Measurements from ENCODE around the gene CRB2.

CRB2 gene

DNA sequence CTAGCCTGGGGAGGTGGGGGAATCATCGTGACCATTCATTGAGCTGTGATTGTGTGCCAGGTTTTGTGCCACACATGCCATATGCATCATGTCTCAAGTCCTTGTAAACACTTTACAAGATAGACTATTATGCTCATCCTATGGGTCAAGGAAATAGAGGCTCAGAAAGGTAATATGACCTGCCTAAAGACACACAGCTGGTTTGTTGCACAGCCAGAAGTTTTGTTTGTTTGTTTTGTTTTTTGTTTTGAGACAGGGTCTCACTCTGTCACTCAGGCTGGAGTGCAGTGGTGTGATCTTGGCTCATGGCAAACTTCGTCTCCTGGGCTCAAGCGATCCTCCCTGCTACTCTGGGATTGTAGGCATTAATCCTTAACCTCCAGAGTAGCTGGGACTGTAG lies 21.4 kb upstream of the CRB2 start:
- ChIA-PET POLR2A (no interaction called here), CTCF (no interaction called here)
- TF ChIP-seq ZNF384 (IDR thresholded peaks at IDR 0.05), result no peak
- TF ChIP-seq CTBP1 (IDR thresholded peaks at IDR 0.05; ENCODE audit: borderline replicate concordance), result no peak
- no peak for TF ChIP-seq TARDBP (IDR thresholded peaks at IDR 0.05)
- TF ChIP-seq HDGF (IDR thresholded peaks at IDR 0.05; ENCODE audit: borderline replicate concordance), result no peak
- TF ChIP-seq ARNT (IDR thresholded peaks at IDR 0.05), result no peak
- no peak for TF ChIP-seq ELF4 (IDR thresholded peaks at IDR 0.05)
- no peak for TF ChIP-seq SP1 (IDR thresholded peaks at IDR 0.05)
- TF ChIP-seq, protein P1, sequence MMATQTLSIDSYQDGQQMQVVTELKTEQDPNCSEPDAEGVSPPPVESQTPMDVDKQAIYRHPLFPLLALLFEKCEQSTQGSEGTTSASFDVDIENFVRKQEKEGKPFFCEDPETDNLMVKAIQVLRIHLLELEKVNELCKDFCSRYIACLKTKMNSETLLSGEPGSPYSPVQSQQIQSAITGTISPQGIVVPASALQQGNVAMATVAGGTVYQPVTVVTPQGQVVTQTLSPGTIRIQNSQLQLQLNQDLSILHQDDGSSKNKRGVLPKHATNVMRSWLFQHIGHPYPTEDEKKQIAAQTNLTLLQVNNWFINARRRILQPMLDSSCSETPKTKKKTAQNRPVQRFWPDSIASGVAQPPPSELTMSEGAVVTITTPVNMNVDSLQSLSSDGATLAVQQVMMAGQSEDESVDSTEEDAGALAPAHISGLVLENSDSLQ (IDR thresholded peaks at IDR 0.05), result no peak
- no peak for TF ChIP-seq FOXM1 (IDR thresholded peaks at IDR 0.05; ENCODE audit: borderline replicate concordance)
- no peak for TF ChIP-seq L3MBTL2 (conservative IDR thresholded peaks at IDR 0.05)
- no peak for TF ChIP-seq LEF1 (IDR thresholded peaks at IDR 0.05; ENCODE audit: borderline replicate concordance)
- no peak for TF ChIP-seq FOXK2 (IDR thresholded peaks at IDR 0.05)
- DNase-seq (ENCODE audit: extremely low spot score), result no peak

DNA sequence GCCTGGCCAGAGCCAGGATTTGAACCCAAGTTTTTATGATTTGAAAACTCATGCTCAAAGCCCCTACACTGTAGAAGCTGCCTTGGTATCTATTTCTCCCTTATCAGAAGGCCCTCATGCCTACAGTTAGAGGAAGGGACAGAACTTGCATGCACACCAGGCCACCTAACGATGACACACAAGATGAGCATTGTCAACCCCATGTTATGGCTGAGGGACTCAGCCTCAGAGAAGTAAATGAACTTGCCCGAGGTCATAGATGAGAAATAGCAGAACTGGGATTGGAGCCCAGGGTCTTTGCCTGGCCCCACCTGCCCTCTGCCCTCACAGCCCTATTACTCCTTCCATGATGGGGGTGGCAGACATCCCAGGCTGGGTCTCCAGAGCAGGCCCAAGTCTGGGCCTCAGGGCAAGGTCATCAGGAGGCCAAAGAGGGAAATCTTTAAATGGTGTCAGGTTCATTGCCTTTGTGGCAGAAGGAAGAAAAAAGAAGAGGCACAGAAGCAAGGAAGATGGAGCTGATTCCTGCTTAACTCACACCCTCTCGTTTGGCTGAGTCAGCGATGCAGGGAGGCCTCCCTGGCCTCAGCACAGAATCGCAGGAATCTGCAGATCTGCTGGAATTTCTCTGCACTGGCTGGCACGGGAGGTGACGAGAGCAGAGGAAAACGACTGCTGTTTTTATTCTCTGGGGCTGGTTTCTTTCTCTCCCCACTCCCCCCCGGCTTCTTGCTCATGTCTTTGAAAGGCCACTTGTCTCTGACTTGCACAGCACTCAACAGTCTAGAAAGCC lies 20.6 kb upstream of the CRB2 start:
- DNase-seq (ENCODE audit: extremely low spot score), result no peak
- TF ChIP-seq FOXA1 (IDR thresholded peaks at IDR 0.05), result no peak
- no peak for TF ChIP-seq NFRKB (IDR thresholded peaks at IDR 0.05)
- TF ChIP-seq ELF4 (IDR thresholded peaks at IDR 0.05), result no peak
- TF ChIP-seq ARNT (IDR thresholded peaks at IDR 0.05), result no peak
- no peak for TF ChIP-seq ZNF384 (IDR thresholded peaks at IDR 0.05)
- CTCF ChIA-PET, result interaction anchor here (0.7 to 0.9 kb wide), 2 partner anchors 110 to 156 kb away, joined by 3 read pairs; no protein-coding TSS in a partner anchor
- POLR2A ChIA-PET, result no interaction called here

DNA sequence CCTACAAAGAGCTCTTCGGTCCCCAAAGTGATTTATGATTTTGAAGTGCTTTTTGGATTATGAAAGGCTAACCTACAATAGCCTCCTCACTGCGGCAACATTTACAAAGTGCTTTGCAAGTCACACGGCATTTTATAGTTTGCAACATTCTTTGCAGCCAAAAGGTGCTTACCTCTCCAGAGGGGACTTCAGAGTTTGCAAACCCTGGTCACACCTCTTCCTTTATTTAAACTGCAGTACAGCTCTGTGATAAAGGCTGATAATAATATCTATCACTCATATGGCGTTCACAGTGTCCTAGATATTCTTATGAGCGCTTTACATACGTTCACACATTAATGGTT lies 20.0 kb upstream of the CRB2 start:
- POLR2A ChIA-PET, result no interaction called here
- TF ChIP-seq NFRKB (IDR thresholded peaks at IDR 0.05) (no peak), CTBP1 (IDR thresholded peaks at IDR 0.05; ENCODE audit: borderline replicate concordance) (no peak), LEF1 (IDR thresholded peaks at IDR 0.05; ENCODE audit: borderline replicate concordance) (no peak), TARDBP (IDR thresholded peaks at IDR 0.05) (no peak)
- TF ChIP-seq, protein P1 (IDR thresholded peaks at IDR 0.05), result no peak
- no peak for DNase-seq (ENCODE audit: extremely low spot score)
- CTCF ChIA-PET, result interaction anchor here (0.7 to 1.5 kb wide), 3 partner anchors 12 to 156 kb away, joined by 3 read pairs; no protein-coding TSS in a partner anchor

DNA sequence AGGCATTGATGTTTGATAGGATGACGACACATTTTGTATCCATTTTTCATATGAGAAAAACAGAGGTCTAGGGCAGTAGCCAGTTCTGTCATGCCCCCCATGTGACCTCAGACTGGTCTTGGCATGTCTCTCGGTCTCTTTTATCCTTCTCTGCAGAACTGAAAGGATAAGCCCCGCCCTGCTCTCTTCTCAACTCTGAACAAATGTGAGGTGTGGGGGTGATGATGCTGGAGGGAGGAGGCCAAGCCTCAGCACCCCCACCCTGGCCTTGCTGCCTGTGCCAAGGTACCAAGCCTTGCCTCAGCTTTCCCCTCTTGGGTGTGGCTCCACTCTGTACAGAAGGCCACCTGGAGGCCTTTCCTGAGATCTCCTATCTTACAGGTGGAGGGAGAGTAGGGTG lies 19.5 kb upstream of the CRB2 start:
- no peak for DNase-seq (ENCODE audit: extremely low spot score)
- TF ChIP-seq HDGF (IDR thresholded peaks at IDR 0.05; ENCODE audit: borderline replicate concordance), result no peak
- TF ChIP-seq SP1 (IDR thresholded peaks at IDR 0.05), result no peak
- TF ChIP-seq SUZ12 (IDR thresholded peaks at IDR 0.05), result no peak
- TF ChIP-seq NFRKB (IDR thresholded peaks at IDR 0.05), result no peak
- TF ChIP-seq TARDBP (IDR thresholded peaks at IDR 0.05), result no peak
- TF ChIP-seq L3MBTL2 (conservative IDR thresholded peaks at IDR 0.05), result no peak
- TF ChIP-seq ARNT (IDR thresholded peaks at IDR 0.05), result no peak
- TF ChIP-seq ELF4 (IDR thresholded peaks at IDR 0.05), result no peak
- TF ChIP-seq LEF1 (IDR thresholded peaks at IDR 0.05; ENCODE audit: borderline replicate concordance), result no peak
- TF ChIP-seq CTBP1 (IDR thresholded peaks at IDR 0.05; ENCODE audit: borderline replicate concordance), result no peak
- TF ChIP-seq FOXK2 (IDR thresholded peaks at IDR 0.05), result no peak
- TF ChIP-seq, protein P1 (IDR thresholded peaks at IDR 0.05), result no peak
- TF ChIP-seq FOXA1 (IDR thresholded peaks at IDR 0.05), result no peak
- no peak for TF ChIP-seq FOXM1 (IDR thresholded peaks at IDR 0.05; ENCODE audit: borderline replicate concordance)
- ChIA-PET CTCF (interaction anchor here (0.9 to 1.5 kb wide), 2 partner anchors 12 to 157 kb away, joined by 3 read pairs; no protein-coding TSS in a partner anchor), POLR2A (no interaction called here)

DNA sequence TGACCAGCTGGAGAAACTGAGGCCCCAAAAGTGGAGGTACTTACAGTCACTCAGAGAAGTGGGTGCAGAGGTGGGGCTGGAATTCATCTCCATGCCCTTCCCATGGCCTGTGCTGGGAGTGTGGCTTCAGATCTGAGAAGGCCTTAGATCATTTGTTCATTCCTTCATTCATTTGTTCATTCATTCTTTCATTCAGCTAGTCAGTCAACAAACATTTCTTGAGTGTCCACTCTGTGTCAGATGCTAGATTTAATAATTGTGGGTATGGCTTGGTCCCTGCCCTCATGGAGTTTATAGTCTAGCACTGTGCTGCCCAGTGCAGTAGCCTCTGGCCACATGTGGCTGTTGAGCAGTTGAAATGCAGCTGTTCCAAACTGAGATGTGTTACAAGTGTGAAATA lies 19.0 kb upstream of the CRB2 start:
- ChIA-PET CTCF (interaction anchor here (1.5 kb wide), 1 partner anchor 11 kb away, joined by 3 read pairs; no protein-coding TSS in a partner anchor), POLR2A (no interaction called here)
- DNase-seq (ENCODE audit: extremely low spot score), result no peak
- no peak for TF ChIP-seq FOXM1 (IDR thresholded peaks at IDR 0.05; ENCODE audit: borderline replicate concordance)
- no peak for TF ChIP-seq NFRKB (IDR thresholded peaks at IDR 0.05)
- no peak for TF ChIP-seq ZNF384 (IDR thresholded peaks at IDR 0.05)
- no peak for TF ChIP-seq ELF4 (IDR thresholded peaks at IDR 0.05)

DNA sequence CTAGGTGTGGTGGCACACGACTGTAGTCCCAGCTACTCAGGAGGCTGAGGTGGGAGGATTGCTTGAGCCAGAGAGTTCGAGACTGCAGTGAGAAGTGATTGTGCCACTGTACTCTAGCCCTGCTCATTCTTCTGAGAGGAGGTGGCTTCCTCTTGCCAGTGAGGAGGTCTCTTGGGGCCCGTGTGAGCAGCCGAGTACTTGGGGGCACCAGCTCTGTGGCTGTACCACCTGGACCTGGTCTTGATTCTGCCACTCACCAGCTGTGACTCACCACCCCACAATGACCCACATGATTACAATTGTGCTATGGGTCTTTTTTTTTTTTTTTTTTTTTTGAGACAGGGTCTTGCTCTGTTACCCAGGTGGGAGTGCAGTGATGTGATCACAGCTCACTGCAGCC lies 18.0 kb upstream of the CRB2 start:
- TF ChIP-seq, protein P1 (IDR thresholded peaks at IDR 0.05), result no peak
- TF ChIP-seq BHLHE40 (IDR thresholded peaks at IDR 0.05; ENCODE audit: borderline replicate concordance), result no peak
- CTCF ChIA-PET, result interaction anchor here (0.7 kb wide), 1 partner anchor 12 kb away, joined by 3 read pairs; no protein-coding TSS in a partner anchor
- POLR2A ChIA-PET, result no interaction called here
- DNase-seq (ENCODE audit: extremely low spot score), result no peak
